ENCODE measurements around the gene POC1A.
A peak's percentile ranks its signal among the peaks of the same experiment; 100 is the strongest.

The POC1A gene

DNA sequence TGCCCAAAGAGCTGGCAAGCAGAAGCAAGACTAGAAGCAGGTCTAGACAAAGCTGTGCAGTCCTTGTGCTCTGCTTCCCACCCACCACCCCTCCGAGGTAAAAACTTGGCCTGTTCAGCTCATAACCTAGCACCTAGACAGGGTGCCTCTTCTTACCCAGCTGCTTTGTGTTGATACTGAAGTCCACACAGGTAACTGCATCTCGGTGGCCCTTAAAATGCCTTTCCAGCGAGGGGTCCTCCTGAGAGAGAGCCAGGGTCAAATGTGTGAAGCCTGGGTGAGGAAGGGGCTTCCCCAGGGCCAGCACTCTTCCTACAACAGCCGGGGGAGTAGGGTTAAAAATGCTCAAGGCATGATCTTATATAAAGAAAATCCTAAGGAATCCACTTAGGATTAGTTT is 3.4 kb downstream of the POC1A start:
- DNase-seq (ENCODE audit: low spot score), result no peak

DNA sequence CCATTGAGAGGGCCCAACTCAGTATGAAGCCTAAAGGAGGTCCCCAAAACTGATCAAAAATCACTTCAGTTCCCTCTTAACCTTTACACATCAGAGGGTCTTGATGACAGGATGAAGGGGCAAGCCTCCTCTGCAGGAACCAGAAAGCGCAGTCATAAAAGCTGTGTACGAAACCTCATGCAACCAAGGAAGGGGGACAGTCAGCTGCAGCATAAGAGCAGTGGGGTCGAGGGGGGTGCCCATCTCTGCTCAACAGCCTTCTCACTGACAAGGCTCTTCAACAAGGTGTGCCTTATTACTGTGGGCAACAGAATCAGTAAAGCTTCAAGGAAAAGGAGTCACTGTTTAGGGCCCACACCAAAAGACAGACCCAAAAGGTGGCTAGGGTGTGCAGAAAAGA is 3.9 kb downstream of the POC1A start:
- no peak for DNase-seq (ENCODE audit: low spot score)

DNA sequence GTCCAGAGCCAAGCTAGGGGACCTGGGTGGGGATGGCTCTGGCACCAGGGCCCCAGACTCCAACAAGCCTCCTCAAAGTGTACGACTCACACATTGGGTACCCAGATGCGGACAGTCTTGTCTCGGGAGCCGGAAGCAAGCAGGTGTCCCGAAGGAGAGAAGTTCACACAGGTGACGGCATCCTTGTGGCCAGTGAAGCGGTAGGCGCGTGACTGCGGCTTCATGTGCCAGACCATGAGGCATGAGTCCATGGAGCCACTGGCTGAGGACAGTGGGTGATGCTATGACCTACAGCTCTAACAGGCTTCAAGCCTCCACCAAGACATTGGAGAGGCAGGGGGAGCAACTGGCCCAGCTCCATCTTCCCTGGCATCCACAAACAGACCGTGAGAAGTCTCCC is 4.5 kb downstream of the POC1A start:
- no peak for DNase-seq (ENCODE audit: low spot score)

DNA sequence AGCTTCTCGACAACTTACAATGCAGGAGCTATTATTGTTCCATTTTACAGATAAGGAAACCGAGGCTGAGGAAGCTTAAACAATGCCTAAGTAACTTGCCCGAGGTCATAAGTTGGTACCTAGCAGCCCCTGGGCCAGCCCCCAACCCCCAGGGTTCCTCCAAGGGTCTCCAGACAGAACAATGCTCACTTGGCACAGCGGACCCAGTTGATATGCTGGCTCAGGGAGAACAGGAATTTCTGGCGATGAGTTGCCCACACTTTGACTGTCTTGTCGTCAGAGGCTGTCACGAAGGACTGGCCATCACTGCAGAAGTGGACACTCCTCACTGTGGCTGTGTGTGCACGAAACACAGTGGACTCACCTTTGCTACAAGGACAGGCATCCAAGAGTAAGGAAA is 5.2 kb downstream of the POC1A start:
- no peak for DNase-seq (ENCODE audit: low spot score)

DNA sequence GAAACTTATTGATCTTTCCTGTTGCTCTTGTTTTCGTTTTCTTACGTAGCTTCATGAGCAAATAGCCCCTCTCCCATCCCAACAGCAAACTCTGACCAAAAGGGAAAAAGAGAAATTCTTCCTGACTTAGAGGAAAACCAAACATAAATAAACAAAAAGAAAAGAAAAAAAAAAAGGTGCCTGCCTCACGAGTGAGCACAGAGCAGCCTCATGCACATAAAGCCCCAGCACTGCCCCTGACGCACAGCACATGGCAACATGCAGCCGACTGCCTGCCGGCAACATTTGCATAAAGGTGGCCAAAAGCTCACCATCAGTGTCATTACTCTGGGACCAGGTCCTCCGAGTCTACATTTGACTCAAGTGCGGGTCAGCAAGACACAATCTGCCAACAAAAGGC is 6.4 kb downstream of the POC1A start:
- DNase-seq (ENCODE audit: low spot score), result no peak

DNA sequence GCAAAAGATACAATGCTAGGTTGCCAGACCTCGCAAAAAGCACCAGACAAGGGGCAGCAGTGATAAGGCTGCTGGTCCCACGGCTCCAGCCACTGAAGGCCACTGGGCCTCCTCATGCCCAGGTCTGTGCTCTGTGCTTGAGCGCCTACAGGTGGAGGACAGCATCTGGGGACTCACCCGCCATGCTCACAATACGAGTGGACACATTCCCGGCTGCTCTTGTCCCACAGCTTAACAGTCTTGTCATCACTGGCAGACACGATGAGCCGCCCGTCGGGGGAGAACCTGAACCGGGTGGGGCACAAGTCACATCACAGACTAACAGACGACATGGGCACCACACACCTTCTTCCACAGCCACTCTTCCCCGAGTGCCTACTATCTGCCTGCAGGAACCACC is 7.4 kb downstream of the POC1A start:
- DNase-seq (ENCODE audit: low spot score), result no peak

DNA sequence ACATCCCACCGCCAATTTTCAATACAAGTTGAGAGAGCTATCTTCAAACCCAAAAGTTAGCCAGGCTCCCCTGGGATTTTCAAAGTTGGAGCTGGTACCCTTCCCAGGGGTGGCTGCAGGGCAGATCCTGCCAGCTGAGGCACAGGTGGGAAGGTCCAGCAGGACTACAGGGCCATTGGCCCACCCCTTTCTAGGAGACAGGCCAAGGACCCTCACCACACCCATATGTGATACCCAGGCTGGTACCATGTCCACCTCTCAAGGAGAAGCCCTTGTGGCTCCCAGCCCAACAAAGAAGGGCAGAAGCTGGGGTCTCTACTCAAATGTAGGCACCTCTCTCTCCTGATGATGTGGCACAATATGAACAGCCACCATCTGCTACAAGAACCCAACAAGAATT is 8.0 kb downstream of the POC1A start:
- no peak for DNase-seq (ENCODE audit: low spot score)

DNA sequence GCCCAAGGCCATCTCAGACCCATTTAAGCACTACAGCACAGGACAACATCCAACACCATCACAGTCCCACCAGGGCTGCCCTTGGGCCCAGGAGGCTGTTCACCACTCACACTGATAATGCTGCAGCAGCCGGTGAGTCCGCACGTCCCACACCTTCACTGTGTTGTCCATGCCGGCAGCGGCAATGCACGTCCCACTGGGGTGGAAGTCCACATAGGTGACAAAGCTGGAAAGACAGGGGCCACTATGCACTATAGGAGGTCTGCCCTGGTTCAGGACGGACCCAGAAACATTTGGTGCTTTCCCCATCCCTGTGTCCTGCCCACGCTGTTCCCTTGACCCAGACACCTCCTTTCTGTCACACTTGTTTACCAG is 8.5 kb downstream of the POC1A start:
- DNase-seq (ENCODE audit: low spot score), result no peak

DNA sequence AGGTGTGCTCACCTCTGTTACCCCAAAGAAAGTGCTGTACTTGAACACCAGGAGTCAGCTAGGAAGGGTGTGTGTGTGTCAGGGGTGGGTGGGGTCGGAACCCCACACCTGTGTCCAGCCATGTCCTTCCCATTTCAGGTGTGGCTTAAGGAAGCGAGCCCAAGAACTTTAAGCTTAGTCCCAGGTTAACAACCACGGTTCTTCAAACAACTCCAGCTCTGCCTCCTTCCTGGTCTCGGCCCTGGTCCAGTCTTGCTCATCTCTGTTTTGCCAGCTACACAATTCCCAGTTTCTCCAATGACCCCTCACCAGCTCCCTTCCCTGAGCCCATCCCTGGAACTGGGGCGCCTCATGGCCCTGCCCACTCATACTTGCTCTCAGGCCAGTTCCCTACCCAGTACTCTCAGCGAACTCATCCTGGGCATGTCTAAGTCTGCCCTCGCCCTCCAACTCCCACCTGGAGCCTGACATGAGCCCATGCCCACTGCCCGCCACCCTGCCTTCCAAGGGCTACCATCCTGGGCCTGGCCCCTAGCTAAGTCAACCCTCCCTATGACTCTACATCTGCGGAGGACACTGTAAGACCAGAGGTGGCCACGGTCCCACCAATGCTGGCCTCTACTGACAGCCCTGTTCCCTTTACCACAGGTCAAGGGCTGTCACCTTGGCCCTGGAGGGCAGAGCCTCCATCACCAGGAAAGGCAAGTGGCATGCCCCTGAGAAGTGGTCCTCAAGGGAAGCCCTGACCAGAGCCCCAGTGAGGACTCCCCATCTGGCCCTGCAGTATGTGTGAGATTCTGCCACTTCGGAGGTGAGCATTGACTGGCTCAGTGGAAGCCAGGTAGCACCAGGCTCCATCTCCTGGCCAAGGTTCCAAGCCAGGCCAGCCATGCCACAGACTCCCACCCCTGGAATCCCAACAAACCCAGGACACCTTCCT is 9.2 kb downstream of the POC1A start:
- no peak for DNase-seq (ENCODE audit: low spot score)

DNA sequence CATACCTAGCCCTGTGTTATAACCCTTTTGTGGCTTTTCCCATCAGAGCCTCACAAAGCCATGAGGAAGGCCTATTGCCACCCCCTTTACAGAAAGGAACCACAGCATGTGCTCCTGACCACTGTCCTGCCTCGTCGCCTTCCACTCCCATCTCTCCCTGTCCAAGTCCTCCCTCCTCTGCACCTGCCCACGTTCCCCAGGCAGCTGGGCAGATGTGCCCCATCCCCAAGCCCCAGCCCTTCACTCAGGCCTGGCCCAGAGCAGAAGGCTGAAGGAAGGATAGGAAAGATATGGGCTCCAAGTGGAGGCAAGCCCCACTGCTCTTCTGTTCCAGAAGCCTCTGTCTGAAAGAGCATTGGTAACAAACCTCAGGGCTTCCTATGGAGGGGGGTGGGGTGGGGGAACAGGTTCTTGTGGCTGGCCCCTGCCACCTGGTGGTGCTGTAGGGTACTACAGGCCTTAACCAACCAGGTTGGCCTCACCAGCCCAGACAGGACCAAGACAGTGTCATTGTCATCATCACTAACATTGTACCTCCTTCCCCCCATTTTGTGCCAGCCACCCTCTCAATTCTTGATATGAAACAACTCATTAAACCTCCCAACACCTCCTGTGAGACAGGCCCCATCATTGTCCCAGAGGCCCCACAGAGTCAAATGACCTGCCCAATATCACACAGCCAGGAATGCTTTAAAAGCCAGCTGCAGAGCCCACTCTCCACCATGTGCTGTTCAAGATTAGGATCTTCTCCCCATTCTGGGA is 10.0 kb downstream of the POC1A start:
- peak; percentile 92 for DNase-seq (ENCODE audit: low spot score)

DNA sequence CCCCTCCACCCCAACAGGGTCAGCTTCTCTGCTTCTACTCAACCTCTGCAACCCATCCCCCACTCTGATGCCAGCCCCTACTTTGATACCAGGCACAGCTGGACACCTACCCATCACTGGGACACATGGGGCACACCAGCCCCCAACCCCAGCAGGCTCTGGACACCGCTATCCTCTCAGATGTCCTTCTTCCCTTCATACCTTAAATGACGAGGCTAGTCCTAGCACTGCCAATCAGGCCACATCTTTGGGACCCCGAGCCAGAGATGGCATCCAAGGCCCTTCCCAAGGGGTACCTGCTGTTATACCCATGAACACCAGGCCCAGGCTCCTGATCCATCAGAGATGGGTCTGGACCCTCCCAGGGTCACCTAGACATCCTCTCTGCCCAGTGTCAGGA is 10.6 kb downstream of the POC1A start:
- DNase-seq (ENCODE audit: low spot score), result no peak

DNA sequence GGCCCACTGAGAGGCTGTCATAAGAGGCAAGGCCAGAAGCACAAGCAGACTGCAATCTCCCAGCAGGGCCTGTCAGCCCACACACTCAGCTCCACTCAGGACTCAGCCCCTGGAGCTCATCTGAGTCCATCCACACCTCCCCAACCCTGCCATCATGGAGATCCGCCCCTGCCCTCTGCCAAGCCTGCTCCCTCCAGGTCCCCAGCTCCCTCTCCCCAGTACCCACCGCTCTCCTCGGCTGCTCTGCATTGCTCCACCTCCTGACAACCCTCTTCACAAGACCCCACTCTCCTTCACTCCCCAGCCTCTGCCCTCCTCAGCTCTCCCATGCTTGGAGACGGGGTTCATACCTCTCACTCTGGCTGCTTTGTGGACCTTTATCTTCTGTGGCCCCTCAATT is 11.1 kb downstream of the POC1A start:
- DNase-seq (ENCODE audit: low spot score), result no peak

DNA sequence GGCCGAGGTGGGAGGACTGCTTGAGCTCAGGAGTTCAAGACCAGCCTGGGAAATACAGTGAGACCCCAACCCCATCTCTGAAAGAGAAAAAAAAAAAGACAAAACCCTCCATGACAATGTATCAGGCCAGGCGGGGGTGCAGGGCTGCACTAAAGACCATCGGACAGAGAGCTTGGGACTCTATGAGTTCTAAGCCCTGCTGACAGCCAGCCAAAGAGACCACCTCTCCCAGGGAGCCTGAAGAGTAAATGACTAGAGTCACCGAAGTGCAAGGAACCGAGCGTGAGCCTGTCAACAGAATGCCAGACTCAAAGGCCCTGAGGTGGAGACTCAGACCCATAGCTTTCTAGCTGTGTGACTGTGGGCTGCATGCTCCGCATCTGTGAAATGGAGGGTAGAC is 12.5 kb downstream of the POC1A start:
- no peak for DNase-seq (ENCODE audit: low spot score)

DNA sequence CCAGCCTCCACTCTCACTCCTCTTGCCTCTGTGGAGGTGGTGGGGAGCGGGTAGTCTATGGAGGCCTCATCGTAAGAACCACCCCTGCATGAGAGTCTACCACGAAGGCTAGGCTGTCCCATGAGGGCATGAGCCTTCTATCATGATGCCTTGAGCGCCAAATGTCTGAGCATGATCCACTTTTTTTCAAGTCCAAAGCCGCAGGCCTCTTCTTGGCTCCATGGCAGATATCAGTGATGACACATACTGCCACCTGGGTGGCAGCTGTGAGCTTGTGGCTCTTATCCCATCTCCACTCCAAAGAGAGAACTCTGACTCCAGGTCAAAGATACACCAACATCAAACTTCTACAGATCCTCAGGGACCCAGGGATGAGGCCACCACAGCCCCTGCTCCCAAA is 13.5 kb downstream of the POC1A start:
- no peak for DNase-seq (ENCODE audit: low spot score)

DNA sequence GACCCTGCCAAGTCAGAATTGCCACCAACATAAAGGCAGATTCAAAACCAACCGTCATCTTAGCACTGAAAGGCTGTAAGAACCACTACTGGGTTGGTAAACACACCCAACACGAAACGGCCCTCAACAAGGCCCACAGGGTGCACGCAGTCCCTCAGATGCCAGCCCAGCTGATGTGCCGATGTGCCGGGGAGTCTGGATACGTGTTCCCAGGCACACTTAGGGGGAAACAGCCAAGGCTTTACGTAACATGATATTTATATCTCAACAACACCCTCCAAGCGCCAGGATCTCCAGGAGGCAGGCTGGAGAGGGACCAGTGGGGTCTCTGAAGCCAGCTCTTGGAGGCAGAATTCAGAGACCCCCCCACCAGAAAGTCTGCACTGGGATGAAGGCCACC is 14.2 kb downstream of the POC1A start:
- no peak for DNase-seq (ENCODE audit: low spot score)

DNA sequence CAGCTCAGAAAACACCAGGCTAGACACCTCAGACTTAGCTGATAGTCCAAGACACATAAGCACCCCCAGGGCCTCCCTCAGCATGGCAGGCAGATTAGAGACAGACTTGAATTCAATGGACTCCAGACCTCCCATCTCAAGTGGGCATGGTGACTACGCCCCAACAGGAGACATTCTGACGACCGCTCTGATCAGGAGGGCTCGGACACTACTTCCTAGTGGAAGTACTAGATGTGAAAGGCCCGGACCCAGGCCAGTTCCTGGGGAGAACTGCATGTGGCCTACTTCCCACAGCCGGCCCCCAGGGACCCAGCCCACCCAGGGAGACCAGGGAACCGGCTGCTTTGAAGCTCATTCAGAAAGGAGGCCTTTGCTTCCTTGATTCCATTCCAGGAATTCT is 16.9 kb downstream of the POC1A start:
- DNase-seq (ENCODE audit: low spot score), result no peak

DNA sequence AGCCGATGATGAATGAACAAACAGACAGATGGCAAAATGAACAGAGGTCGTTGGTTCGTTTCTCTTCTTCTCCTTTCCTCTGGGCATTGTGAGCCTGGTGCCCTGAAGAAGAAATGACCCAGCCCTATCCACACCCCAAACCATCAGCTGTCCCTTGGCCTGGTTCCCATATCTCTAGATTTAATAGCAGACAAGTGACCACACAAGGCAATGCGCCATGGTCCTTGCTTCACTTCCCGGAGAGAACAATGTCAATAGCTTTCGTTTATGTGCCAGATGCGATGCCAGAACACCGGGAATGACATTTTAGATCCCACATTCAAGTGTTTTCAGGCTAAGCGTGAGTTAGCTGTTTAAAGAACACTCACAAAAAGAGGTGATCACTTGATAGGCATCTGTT is 17.7 kb downstream of the POC1A start:
- no peak for DNase-seq (ENCODE audit: low spot score)

DNA sequence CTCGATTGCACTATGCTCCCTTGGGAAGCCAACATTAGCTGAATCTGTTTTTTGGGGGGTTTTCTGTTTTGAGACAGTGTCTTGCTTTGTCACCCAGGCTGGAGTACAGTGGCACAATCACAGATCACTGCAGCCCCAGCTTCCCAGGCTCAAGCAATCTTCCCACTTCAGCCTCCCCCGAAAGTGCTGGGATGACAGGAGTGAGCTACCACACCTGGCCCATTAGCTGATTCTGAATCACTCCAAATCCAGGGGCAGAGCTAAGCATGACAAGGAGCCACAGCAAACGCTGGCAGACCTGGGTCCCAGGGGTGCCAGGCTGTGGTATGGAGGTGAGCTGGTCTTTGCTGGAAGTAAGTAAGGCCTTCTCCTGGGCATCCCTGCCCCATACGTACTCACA is 18.9 kb downstream of the POC1A start:
- no peak for DNase-seq (ENCODE audit: low spot score)

DNA sequence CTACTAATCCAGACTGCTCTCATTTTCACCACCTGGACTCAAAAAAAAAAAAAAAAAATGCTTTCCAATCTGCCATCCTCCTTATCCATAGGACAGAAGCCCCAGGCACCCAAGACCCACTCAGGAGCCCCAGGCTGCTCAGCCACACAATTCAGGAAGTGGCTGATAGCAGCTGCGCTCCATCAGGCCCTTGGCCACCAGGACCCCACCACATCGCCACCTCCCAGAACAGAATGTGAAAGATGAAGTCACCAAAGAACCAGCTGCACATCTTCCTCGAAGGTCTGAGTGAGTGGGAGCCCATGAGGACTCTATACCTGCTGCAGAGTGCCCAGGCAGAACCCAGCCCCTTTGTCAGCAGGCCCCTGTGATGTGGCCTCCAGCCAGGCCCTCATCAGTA is 19.5 kb downstream of the POC1A start:
- no peak for DNase-seq (ENCODE audit: low spot score)

DNA sequence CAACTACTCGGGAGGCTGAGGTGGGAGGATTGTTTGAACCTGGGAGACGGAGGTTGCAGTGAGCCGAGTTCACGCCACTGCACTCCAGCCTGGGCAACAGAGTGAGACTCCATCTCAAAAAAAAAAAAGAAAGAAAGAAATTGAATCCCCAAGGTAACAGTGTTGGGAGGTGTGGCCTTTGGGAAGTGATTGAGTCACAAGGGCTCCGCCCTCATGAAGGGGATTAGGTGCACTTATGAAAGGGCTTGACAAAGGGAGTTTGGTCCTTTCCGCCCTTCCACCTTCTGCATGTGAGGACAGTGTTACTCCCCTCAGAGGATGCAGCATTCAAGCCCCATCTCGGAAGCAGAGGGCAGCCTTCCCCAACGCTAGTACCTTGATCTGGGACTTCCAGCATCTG is 21.3 kb downstream of the POC1A start:
- DNase-seq (ENCODE audit: low spot score), result no peak

DNA sequence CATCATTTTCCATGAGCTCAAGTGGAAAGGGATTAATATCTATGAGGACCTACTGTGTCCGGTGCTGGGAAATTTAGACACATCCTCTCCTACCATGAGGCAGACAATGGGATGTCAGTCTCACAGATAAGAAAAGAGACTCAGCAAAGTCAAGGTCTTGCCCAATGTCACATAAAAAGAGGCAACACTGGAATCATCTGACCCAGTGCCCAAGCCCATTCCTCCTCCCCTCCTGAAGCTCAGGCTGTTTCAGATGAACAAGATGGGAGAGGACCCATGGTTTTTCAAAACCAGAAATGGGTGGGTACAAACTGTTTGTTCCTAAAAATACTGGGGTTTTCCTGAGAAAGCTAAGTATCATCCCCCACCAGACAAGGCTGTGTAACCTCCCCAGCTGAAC is 22.2 kb downstream of the POC1A start:
- DNase-seq (ENCODE audit: low spot score), result no peak

DNA sequence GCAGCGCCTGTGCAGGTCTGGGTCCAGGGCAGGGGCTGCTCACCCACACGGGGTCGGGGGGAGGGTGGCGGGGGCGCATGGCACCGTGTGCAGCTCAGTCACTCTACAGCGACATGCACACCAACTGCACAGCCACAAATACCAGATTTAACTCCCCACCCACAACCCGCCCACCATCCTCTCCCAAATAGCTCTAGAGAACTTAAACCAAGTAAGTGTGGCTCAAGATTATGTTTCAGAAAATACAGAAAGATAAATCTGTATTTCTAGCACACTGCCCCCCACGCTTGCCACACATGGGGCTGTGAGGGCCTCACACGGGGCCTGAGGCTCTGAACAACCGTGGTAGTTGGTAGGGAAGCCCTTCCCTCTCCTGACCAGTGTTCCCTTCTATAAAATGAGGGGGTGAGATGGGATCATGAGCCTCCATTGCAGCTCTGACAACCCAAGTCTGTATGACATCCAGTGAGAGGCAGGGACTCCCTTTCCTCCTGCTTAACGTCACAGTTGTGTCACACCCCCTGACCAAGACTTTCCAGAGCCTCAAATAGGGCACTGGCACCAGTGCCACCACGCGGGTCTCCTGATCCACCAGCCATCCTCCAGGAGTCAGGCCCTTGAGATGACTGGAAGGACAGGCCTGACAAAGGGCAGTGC is 23.1 kb downstream of the POC1A start:
- no peak for DNase-seq (ENCODE audit: low spot score)

DNA sequence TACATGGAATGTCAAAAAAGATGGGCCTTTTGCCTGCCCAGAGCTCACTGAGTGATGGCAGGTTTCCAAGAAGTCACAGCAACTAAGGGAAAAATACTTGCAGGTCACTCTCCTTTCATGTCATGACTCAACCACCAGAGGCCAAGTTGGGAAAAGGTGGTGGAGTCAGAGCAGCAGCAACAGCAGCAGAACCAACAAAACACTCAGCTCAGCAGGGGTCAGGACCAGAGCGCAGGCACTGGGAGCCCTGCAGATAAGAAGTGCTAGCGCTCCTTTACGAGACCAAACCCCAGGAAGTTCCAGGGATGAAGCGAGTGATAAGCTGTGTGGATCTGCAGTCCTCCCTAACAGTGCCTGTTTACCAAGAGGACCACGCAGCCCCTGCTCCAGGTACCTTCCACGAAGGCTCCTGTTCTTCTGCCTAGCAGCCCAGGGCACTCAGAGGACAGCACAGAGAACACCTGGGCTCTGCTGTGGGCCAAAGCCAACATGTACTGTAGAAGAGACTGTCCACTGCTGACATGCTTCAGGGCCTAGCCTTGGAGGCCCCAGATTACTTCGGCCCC is 26.0 kb downstream of the POC1A start:
- peak; percentile 37 for DNase-seq (ENCODE audit: low spot score)
